Activated T-helper 2 cell treated with anti-CD3 and anti-CD28 coated beads, Interferon-gamma antibody, Interleukin-2, Interleukin-4, amounts not matched to agents 10 μg/mL and 5 μg/mL and 100 μg/mL, durations not matched to agents 14 hours and 24 hours and 36 hours (primary cell): Measurements from ENCODE around the gene UCMA. TPM values are rescaled to one million over a fixed set of nuclear protein-coding genes. Genes with fewer than 3 reads are reported as not detected.

Experiments used
- total RNA-seq: library from RNA; stranded (reverse); gene quantifications from 2 replicates; pipeline ENCODE4 v1.2.3, GENCODE V29; 2022

UCMA gene
- total RNA-seq, 1 donor from 2014 or later, result not detected

Other genes with a start within 250 kb of the UCMA start
- gene CCDC3, start 232.7 kb downstream of the UCMA start, total RNA-seq, result 0.09 and 0.11 TPM in 2 replicates
- 49.0 and 53.2 TPM in 2 replicates for gene OPTN, start 134.2 kb downstream of the UCMA start, total RNA-seq
- 73.3 and 78.5 TPM in 2 replicates for gene MCM10, start 72.8 kb downstream of the UCMA start, total RNA-seq
- 18.0 and 20.0 TPM in 2 replicates for gene PHYH, start 65.7 kb upstream of the UCMA start, total RNA-seq
- gene SEPHS1, start 113.9 kb upstream of the UCMA start, total RNA-seq, result 58.8 and 61.9 TPM in 2 replicates